Stimulated activated CD8-positive, alpha-beta memory T cell treated with anti-CD3 and anti-CD28 coated beads, Interleukin-2, amount 100 ng/mL, for 48 hours (primary cell): ENCODE results near the gene B3GNT9.

Experiments used
- DNase-seq, 2 donors: peaks; one replicate each; pipeline ENCODE4 v3.0.0-alpha.2; 2020; ENCODE audit warnings: low read depth in 2 of 2

Gene B3GNT9

DNA sequence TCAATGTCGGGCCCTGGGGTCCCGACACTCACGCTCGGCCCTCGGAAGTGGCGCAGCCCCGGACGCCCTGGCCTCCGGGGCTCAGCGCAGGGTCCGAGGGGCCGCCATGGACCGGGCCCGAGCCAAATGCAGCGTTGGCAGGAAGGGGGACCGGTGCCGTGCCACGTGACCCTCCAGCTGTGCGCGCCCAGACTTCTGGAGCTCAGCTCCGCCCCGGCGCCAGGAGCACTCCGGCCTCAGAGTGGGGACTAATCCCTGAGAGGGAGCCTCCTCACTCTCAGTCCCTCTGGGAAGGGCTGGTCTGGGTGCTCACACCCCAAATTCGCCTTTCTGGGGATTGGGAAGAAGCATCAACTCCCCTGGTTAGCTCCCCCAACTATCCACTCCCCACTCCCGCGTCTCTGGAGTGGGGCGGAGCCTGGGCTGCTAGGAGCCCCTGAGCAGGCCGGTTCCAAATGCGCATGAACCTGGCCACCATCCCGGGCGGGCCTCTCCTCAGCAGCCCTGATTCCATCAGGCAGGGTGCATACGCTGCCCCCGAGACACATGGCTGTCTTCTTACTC, at the start of gene B3GNT9:
Gene B3GNT9, minus strand, starts transcription at position 166 of the 564 bp plus-strand sequence. CDS start 513 bp downstream, outside the sequence.
- DNase-seq: no peak

GRCh38 chr16:67200491-67200890, 49.7 kb upstream of the B3GNT9 start:
- DNase-seq: no peak

GRCh38 chr16:67199808-67200198, 49.0 kb upstream of the B3GNT9 start:
- no peak for DNase-seq

DNA sequence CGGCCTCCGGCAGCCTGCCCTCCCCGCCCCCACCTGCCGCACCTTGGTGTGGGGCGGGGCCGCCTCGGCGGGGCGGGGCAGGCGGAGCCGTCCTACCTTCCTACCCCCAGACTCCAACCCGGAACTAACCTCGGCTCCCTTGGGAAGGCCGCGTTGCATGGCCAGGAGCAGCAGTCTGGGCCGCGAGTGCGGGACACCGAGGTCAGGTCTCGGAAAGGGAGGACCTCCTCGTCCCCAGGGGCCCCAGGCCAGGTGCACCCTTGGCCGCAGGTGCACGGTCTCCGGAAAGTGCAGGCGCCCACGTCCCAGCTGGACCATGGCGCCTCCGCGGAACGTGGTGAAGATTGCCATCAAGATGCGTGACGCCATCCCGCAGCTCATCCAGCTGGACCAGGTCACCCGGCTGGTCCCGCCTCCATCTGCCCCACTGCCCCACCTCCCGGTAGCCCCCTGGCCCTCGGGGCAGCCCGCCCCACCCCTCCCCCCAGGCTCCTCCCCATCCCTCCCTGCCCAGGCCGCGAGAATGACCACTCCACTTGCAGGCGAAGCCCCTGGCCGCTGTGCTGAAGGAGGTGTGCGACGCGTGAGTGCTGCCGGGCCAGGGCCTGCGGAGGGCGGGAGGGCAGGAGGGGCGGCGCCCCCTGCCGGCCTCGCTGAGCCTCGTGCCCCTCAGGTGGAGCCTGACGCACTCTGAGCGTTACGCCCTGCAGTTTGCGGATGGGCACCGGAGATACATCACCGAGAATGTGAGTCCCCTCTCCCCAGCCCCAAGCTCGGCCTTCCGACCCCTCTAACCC, 48.4 kb upstream of the B3GNT9 start, which contains the start of gene ELMO3:
Gene ELMO3, plus strand, starts transcription at position 121 of the 797 bp plus-strand sequence. Its CDS starts 196 bp downstream, at position 317.
- DNase-seq: no peak

- DNase-seq: no peak
Observed at GRCh38 chr16:67198238-67198734, 47.5 kb upstream of the B3GNT9 start.

GRCh38 chr16:67197704-67198103, 46.9 kb upstream of the B3GNT9 start:
- DNase-seq: no peak

- DNase-seq: no peak
Observed at GRCh38 chr16:67196881-67197280, 46.1 kb upstream of the B3GNT9 start.

DNA sequence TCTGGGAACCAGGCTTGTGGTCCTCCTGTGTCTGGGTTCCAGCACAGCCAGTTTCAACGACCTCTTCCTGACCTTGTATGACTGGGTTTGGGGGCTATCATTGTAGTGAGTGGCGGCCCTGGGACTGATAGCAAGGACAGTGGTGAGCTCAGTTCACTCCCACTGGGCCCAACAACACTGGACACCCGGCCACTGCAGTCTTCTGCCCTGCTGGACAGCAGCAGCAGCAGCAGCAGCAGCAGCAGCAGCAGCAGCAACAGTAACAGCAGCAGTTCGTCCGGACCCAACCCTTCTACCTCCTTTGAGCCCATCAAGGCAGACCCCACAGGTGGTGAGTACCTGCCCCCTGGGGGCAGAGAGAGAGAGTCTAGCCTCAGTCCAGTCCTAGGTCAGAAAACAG, 44.9 kb upstream of the B3GNT9 start:
- no peak for DNase-seq

- no peak for DNase-seq
Observed at GRCh38 chr16:67194260-67194659, 43.5 kb upstream of the B3GNT9 start.

DNA sequence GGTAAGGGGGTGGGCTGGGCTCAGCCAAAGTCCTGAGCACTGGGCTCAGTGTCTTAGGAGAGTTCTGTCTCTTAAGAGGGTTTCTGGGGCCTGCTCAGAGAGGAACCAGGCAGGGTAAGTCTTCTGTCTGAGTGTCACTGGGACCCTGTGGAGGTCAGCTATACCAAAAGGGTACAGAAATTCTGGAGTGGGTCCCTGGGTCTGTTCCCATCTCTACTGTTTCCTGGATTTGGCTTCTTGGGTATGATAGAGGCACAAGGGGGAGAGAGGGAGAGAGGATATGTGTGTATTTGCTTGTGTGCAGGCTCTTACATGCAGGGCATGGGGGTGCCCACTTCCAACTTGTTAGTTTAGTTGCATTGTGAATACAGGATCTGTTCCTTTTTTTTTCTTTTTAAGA, 42.7 kb upstream of the B3GNT9 start:
- no peak for DNase-seq

GRCh38 chr16:67192781-67193361, 42.1 kb upstream of the B3GNT9 start:
- DNase-seq: no peak

DNA sequence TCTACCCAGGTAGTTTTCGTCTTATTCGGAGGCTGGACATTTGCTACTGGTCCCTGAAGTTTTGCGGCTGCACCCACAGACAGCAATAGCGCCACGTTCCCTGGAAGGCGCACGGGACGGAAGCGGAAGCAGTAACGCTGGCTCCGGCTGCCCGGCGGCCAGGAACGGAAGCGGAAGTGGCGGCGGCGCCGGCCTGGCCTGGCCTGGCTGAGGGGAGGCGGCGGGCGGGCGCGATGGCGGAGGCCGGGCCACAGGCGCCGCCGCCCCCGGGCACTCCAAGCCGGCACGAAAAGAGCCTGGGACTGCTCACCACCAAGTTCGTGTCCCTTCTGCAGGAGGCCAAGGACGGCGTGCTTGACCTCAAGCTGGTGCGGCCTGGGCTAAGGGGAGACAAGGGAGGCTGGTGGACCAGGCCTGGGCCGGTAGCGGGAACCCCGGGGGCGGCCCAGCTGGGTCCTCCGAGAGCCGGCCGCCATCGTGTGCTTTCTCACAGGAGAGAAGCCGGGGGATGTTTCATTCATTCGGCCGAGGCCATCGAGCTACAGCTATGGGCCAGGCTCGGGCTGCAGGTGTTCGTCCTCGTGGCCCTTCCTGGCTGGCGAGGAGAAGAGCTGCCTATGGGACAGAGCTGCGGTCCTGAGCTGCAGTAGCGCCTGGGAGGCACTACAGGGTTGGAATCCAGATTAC, 41.3 kb upstream of the B3GNT9 start, which contains the start of gene E2F4:
Gene E2F4, plus strand, starts transcription at position 161 of the 687 bp plus-strand sequence. Its CDS starts 73 bp downstream, at position 234.
- peak; percentile 84 to 89 for DNase-seq

DNA sequence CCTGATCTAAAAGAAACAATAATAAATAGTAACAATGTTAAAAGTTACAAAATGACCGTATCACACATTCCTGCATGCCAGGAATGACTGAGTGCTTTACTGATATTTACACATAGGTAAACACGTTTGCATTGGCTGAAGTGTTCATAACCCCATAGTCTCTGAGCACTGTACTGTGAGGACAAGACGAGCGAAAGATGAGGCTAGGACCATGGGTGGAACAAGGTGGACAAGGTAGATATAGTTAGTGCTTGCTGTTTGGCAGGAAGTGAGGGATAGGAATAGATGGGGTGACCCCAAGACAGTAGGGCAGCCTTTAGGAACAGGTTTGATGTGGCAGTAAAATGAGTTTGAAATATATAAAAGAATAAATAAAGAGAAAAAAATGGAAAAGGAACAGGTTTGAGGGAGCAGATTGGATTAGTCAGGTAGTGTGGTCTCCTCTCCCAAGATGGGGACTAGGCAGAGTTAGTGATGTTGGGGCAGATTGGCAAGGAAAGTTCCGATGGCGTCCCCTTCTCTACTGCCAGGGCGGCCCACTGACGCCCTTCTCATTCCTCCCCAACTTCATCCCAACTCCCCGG, 40.7 kb upstream of the B3GNT9 start:
- DNase-seq: no peak

- DNase-seq: no peak
Observed at GRCh38 chr16:67190448-67191399, 39.9 kb upstream of the B3GNT9 start.

- no peak for DNase-seq
Observed at GRCh38 chr16:67190041-67190440, 39.2 kb upstream of the B3GNT9 start, which contains the start of gene EXOC3L1. Gene EXOC3L1, minus strand, starts transcription at chr16:67190136. Its CDS starts 460 bp downstream, at chr16:67189676.

GRCh38 chr16:67188798-67189197, 38.0 kb upstream of the B3GNT9 start:
- no peak for DNase-seq

- no peak for DNase-seq
Observed at GRCh38 chr16:67188323-67188722, 37.5 kb upstream of the B3GNT9 start.

- no peak for DNase-seq
Observed at GRCh38 chr16:67187175-67187890, 36.5 kb upstream of the B3GNT9 start.

GRCh38 chr16:67186550-67186950, 35.8 kb upstream of the B3GNT9 start:
- DNase-seq: no peak
